ENCODE data around the gene NAT8L.
A peak's percentile ranks its signal among the peaks of the same experiment; 100 is the strongest.
"Not testable (repeated sequence)": the region's sequence is repeated elsewhere in the genome, so short reads cannot be mapped to it uniquely, and the experiment has no call there.

The NAT8L gene, protein sequence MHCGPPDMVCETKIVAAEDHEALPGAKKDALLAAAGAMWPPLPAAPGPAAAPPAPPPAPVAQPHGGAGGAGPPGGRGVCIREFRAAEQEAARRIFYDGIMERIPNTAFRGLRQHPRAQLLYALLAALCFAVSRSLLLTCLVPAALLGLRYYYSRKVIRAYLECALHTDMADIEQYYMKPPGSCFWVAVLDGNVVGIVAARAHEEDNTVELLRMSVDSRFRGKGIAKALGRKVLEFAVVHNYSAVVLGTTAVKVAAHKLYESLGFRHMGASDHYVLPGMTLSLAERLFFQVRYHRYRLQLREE

DNA sequence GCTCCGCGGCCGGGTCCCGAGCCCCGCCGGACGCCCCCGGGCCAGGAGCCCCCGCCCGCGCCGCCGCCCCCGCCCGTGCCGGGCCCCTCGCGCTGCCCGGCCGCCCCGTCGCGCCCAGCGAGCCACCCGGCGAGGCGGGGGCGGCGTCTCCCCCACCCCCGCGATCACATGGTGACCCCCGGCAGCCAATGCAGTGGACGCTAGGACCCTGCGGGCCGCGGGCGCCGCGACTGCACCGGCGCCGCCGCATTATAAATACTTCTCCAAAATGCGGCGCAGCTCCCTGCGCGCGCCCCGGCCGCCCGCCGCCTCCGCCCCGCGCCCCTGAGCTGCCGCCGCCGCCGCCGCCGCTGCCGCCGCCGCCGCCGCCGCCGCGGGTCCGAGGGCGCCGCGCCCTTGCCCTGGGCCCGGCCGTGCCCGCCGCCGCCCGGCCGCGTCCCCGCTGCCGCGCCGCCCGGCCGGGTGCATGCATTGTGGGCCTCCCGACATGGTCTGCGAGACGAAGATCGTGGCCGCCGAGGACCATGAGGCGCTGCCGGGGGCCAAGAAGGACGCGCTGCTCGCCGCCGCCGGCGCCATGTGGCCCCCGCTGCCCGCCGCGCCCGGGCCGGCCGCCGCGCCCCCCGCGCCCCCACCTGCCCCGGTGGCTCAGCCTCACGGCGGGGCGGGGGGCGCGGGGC is at the start of gene NAT8L:
TSS of gene NAT8L (plus strand) at position 282 of the 680 bp plus-strand sequence. CDS start at position 467, 185 bp downstream.
- peak in 51 of 58 donors; percentile 17 to 87 (median 72) for DNase-seq

DNA sequence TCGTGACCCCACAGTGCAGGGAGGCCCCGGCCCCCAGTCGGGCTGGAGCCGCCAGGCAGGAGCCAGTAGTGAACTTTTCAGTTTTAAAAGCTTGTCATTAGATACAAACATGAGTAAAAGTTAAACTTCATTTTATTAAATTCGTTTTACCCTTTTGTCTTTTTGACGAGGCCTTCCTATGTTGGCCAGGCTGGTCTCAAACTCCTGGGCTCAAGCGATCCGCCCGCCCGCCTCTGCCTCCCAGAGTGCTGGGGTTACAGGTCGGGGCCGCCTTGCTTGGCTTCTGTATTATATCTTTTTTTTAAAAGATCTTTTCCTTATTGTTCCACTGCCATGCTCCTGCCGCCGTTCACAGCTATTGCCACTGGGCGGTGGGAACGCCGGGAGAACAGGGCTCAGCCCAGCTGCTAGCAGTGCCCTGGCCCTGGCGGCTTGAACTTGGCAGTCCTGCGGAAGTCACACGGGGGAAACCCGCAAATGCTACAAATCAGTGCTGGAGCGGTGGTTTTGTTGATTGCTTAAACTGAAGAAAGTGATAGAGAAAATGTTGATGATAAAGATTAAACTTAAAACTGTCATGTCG is 49.4 kb upstream of the NAT8L start:
- DNase-seq: peak in 37 of 58 donors; percentile 7 to 60 (median 45)

DNA sequence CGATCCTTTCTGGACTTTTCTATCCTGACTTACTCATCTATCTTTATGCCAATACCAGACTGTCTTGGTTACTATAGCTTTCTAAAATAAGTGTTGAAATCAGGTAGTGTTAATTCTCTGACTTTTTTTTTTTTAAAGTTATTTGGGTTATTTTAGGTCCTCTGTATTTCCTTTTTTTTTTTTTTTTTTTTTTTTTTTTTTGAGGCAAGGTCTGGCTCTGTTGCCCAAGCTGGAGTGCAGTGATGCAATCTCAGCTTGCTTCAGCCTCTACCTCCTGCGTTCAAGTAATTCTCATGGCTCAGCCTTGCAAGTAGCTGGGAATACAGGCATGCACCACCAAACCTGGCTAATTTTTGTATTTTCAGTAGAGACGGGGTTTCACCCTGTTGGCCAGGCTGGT is 47.5 kb upstream of the NAT8L start:
- no peak for DNase-seq

DNA sequence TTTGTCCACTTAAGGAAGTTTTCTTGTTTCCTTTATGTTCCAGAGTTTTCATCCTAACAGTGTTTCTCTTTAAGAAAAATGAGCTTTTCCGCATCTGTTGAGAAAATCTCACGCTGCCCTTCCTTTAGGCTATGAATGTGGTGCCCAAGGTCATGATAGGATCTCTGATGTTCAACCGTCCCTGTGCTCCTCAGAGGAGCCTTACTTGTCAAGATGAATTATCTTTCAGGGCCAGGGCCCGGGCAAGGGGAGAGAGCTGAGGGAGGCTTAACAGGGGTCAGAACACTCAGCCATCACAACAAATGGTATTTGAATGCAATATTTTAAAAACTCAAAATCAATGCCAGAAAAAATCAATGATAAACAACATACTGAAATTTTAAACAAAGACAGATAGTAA is 44.1 kb upstream of the NAT8L start:
- DNase-seq: no peak

DNA sequence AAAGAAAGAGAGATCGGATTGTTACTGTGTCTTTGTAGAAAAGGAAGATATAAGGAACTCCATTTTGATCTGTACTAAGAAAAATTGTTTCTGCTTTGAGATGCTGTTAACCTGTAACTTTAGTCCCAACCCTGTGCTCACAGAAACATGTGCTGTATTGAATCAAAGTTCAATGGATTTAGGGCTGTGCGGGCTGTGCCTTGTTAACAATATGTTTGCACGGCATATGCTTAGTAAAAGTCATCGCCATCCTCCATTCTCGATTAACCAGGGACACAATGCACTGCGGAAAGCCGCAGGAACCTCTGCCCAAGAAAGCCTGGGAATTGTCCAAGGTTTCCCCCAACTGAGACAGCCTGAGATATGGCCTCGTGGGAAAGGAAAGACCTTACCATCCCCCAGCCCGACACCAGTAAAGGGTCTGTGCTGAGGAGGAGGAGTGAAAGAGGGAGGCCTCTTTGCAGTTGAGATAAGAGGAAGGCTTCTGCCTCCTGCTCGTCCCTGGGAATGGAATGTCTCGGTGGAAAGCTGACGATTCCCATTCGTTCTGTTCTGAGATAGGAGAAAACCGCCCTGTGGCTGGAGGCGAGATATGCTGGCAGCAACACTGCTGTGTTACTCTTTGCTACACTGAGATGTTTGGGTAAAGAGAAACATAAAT is 37.6 kb upstream of the NAT8L start:
- DNase-seq: not testable (repeated sequence)

DNA sequence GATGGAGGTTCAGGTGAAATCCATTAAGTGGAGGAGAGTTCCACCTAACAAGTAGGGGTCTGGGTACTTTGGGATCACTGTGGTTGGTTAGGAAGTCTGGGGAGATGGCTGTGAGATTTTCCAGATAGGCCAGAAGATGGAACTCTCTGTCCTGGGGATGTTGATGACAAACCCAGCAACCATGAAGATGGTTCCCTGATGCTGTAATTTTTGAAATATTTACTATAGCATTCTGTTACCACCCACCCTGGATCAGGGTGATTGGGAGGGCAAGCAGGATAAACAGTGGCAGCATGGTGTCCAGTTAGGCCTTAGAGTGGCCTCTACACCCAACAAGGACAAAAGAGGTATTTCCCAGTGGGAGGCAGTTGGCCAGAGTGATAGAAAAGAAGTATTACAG is 34.4 kb upstream of the NAT8L start:
- no peak for DNase-seq

DNA sequence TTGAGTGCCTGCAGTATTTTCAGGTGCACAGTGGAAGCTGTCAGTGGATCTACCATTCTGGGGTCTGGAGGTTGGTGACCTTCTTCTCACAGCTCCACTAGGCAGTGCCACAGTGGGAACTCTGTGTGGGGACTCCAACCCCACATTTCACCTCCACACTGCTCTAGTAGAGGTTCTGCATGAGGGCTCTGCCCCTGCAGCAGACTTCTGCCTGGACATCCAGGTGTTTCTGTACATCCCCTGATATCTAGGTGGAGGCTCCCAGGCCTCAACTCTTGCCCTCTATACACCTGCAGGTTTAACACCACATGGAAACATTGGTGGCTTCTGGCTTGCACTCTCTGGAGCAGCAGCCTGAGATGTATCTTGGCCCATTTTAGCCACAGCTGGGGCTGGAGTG is 33.3 kb upstream of the NAT8L start:
- DNase-seq: no peak

DNA sequence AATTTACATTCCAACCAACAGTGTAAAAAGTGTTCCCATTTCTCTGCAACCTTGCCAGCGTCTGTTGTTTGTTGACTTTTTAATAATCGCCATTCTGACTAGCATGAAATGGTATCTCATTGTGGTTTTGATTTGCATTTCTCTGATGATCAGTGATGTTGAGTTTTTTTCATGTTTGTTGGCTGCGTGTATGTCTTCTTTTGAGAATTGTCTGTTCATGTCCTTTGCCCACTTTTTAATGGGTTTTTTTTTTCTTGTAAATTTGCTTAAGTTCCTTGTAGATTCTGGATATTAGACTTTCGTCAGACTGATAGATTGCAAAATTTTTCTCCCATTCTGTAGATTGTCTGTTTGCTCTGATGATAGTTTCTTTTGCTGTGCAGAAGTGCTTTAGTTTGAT is 32.0 kb upstream of the NAT8L start:
- not testable (repeated sequence) for DNase-seq

DNA sequence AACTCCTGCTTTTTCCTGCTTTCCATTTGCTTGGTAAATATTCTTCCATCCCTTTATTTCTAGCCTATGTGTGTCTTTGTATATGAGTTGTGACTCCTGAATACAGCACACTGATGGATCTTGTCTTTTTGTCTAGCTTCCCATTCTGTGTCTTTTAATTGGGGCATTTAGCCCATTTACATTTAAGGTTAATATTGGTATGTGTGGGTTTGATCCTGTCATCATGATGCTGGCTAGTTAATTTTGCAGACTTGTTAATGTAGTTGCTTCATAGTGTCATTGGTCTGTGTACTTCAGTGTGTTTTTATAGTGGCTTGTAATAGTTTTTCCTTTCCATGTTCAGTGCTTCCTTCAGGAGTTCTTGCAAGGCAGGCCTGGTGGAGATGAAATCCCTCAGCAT is 28.0 kb upstream of the NAT8L start:
- DNase-seq: not testable (repeated sequence)

DNA sequence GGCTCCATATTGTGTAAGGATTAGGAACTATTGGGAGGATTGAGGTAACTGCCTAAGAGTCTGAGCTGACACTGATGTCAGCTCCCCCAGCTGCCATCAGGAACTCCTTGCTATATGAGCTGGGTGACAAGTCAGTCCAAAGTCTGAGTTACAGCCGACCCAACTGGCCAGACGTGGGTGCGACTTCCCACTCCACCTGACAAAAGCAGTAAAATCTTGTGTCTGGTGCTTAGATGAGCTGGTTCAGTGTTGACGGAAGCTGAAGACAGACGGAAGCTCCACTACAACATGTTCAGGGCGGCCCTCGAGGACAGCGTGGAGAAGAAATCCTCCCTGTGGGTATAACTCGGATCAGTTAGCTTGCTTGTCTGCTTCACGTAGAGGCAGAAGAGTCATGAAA is 22.8 kb upstream of the NAT8L start:
- DNase-seq: no peak

DNA sequence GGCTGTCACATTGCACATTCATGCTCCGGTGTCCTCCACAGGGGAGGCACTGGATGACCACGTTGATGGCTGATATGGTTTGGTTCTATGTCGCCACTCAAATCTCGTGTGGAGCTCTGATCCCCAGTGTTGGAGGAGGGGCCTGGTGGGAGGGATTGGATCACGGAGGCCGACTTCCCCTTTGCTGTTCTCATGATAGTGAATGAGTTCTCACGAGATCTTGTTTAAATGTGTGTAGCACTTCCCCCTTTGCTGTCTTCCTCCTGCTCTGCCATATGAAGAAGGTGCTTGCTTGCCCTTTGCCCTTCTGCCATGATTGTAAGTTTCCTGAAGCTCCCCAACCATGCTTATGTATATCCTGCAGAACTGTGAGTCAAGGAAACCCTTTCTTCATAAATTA is 22.3 kb upstream of the NAT8L start:
- no peak for DNase-seq

DNA sequence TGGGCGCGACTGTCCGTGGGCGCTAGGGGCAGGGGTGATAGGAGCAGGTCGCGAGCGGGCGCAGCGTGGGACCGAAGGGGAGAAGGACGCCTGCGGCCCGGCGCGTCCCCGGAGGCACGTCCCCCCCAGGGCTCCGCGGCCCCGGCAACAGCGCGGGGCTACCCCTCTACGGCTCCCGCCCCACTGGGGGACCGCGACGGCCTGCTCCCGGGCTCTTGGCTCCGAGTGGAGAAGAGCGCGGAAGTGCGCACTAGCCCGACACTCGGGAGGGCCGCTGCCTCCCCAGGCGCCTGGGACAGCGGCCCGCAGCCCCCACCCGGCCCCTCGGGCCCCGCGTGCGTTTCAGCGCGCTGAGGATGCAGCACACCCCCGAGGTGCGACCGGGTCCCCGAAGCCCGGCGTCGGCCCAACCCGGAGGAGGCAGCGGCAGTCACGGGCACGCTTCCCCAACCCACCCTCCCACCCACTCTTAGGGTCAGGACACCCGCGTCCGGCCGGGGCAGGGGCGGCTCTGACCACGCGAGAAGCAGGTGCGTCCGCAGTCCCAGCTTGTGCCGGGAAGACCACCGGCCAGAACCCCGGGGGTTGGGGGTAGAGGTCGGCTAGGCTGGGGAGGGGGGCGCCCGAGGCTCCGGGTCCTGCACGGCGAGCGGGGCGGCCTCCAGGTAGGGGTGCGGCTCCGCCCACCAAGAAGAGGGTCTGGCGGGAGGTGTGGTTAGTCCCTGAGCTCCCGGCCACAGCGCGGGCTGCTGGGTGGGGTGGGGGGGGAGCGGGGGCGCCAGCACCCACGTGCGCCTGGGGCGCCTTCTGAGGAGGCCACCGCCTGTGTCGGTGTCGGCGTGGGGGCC is 18.5 kb upstream of the NAT8L start:
- DNase-seq: no peak

DNA sequence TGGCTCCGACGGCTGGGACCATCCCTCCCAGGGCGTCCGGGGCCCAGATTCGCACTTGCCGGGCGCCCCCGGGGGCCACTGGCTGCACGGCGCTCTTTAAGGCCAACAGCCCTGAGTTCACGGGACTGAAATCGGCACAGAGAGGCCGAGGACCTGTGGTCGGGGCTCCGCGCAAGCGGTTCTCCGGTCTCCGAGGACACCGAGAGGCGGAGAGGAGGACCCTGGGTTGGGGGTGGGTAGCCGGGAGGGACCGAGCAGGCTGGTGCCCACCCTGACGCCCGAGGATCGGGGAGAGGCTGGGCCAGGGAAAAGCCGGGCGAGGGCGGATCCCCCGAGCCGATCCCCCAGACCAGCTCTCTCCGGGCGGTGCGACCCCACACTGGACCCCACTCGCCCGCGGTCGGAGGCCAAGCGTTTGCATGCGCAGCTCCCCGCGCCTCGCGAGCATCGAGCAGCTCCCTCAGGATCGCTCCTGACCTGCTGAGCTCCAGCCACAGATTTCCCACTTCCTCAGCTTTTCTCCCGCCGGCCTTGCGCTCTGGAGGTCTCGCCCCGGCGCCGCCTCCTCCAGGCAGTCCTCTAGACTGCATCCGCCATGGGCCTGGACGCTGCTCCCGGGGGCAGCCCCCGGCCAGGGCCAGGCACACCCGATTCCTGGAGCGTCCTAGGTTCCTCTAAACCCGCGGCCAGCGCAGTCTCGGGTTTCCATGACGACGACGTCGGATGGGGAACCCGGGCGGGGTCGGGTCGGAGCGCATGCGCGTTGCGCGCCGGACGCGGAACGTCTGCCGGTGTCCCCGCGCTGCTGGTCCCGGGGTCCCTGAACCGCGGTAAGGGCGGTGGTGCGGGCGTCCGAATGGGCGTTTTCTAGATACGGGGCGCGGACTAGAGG is 17.6 kb upstream of the NAT8L start:
- DNase-seq: peak in 55 of 58 donors; percentile 40 to 90 (median 75)

DNA sequence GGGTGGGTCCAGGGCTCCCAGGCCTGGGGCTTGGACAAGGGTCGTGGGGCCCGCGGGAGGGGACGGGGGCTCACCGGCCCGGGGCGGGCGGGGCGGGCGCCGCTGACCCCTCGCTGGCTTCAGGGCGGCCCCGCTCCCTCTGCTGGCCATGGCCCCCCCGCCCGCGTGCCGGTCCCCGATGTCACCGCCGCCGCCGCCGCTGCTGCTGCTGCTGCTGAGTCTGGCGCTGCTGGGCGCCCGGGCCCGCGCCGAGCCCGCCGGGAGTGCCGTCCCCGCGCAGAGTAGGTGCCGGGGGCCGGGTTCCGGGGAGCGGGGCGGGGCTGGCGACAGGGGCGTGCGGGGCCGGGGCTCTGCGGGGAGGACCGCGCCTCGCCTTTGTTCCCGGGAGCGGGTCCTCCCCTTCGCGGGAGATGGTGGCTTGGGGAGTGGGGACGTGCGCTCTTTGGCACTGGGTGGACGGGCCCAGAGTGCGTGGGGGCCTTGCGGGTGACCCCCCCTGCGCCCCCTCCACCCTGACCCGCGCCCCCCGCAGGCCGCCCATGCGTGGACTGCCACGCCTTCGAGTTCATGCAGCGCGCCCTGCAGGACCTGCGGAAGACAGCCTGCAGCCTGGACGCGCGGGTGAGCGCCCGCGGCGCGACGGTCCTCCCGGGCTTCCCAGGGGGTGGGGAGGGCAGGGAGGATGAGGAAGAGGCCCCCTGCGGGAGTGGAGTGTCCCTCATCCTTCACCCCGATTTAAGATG is 16.8 kb upstream of the NAT8L start:
- peak in 10 of 58 donors; percentile 43 to 68 (median 54) for DNase-seq

DNA sequence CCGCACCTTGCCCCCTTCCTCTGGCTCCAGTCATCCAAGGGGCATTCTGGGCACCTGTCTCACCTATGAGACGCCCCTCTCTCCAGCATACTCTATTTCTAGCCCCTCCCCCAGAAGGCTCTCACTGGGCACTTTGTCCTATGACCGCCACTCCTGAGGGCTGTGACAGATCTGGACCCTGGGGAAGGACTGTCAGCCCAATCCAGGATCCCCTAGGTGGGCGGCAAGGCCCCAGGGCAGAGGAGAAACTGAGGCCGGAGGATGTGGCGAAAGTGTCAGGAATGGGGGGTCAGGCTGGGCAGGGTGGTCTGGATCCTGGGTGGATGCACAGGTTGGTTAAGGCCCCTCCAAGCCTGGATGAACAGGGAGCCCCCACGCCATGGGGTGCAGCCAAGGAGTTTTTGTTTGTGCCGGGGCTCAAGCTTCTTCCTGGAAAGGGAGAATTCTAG is 16.2 kb upstream of the NAT8L start:
- DNase-seq: no peak

DNA sequence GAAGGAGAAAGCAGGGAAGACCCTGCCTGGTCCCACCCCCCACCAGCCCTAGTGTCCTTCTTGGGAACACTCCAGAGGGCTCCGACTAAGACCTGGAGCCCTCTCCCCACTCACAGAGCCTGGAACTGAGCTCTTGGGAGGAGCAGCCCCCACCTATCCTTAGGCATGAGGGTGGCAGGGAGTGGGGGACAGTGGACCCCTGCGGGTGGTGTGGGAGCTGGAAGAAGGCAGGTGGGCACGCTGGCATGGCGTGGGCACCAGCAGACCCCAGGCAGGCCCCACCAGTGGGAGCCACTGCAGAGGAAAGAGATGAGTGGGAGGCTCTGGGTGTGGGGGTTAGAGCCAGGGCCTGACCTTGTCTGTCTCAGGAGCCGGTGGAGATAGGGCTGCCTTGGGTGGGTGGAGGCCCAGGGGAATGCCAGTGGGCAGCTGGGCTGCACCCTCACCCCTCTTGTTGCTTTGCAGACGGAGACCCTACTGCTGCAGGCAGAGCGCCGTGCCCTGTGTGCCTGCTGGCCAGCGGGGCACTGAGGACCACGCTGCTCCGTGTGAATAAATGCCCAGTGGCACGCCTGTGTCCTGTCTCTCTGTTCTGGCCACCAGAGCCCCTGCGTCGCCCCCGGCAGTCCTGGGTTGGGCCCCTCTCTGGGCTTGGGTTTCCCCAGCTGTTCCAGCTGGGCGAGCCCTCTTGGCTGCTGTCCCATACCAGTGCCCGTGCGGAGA is 15.6 kb upstream of the NAT8L start:
- DNase-seq: no peak

DNA sequence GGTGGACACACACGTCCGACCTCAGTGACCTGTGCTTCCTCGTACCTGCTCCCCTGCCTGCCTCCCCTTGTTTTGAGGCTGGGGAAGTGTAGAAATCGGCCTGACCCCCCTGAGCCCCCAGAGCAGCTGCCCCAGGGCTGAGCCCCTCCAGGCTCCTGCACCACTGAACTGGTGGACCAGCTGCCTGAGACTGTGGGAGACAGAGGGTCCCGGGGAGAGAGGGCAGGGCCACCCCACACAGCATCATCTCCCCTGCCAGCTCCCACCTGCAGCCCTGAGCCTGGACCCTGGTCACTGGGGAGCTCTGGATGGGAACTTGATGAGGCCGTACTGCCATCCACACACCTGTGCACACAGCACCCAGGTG is 15.0 kb upstream of the NAT8L start:
- no peak for DNase-seq

Measured in anterior cingulate cortex (tissue), 58 donors.